Panc1 (cell line): ENCODE results near the gene CD226.

Experiments
- TF ChIP-seq, protein P1 (sequence below): fragments of 450-650 bp; IDR thresholded peaks from 2 replicates; pipeline ENCODE4 v1.5.1; 2017; ENCODE audit warnings: mild to moderate bottlenecking
- TF ChIP-seq, protein P2 (sequence below), 2 experiments: IDR thresholded peaks; 2 replicates each; pipeline ENCODE4 v1.6.1; 2011 to 2012; ENCODE audit warnings: low read depth in 2 of 2, control low read depth in 1 of 2, low read length in 1 of 2, mild to moderate bottlenecking in 1 of 2, moderate library complexity in 1 of 2; ENCODE audit not compliant: insufficient read depth in 1 of 2

GRCh38 chr18:69819460-69819859, 128.2 kb downstream of the CD226 start:
- TF ChIP-seq, protein P1, sequence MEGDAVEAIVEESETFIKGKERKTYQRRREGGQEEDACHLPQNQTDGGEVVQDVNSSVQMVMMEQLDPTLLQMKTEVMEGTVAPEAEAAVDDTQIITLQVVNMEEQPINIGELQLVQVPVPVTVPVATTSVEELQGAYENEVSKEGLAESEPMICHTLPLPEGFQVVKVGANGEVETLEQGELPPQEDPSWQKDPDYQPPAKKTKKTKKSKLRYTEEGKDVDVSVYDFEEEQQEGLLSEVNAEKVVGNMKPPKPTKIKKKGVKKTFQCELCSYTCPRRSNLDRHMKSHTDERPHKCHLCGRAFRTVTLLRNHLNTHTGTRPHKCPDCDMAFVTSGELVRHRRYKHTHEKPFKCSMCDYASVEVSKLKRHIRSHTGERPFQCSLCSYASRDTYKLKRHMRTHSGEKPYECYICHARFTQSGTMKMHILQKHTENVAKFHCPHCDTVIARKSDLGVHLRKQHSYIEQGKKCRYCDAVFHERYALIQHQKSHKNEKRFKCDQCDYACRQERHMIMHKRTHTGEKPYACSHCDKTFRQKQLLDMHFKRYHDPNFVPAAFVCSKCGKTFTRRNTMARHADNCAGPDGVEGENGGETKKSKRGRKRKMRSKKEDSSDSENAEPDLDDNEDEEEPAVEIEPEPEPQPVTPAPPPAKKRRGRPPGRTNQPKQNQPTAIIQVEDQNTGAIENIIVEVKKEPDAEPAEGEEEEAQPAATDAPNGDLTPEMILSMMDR: no peak
- TF ChIP-seq, protein P2, sequence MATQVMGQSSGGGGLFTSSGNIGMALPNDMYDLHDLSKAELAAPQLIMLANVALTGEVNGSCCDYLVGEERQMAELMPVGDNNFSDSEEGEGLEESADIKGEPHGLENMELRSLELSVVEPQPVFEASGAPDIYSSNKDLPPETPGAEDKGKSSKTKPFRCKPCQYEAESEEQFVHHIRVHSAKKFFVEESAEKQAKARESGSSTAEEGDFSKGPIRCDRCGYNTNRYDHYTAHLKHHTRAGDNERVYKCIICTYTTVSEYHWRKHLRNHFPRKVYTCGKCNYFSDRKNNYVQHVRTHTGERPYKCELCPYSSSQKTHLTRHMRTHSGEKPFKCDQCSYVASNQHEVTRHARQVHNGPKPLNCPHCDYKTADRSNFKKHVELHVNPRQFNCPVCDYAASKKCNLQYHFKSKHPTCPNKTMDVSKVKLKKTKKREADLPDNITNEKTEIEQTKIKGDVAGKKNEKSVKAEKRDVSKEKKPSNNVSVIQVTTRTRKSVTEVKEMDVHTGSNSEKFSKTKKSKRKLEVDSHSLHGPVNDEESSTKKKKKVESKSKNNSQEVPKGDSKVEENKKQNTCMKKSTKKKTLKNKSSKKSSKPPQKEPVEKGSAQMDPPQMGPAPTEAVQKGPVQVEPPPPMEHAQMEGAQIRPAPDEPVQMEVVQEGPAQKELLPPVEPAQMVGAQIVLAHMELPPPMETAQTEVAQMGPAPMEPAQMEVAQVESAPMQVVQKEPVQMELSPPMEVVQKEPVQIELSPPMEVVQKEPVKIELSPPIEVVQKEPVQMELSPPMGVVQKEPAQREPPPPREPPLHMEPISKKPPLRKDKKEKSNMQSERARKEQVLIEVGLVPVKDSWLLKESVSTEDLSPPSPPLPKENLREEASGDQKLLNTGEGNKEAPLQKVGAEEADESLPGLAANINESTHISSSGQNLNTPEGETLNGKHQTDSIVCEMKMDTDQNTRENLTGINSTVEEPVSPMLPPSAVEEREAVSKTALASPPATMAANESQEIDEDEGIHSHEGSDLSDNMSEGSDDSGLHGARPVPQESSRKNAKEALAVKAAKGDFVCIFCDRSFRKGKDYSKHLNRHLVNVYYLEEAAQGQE (IDR thresholded peaks at IDR 0.05; ENCODE audit: insufficient read depth in 1 of 2, low read depth in 2 of 2, low read length in 1 of 2): no peak
